HepG2 (cell line): Measurements from ENCODE around the gene THRAP3. TPM values are rescaled to one million over a fixed set of nuclear protein-coding genes. Genes with fewer than 3 reads are reported as not detected.

Experiments
- CREB1 ChIP-seq, 2 experiments: fragments of 450-650 bp in 1 of 2; IDR thresholded peaks; 2 replicates each; pipeline ENCODE4 v1.6.1; 2016 to 2017; ENCODE audit warnings: control low read depth in 1 of 2, mild to moderate bottlenecking in 1 of 2, missing compliant biosample characterization in 1 of 2, missing genetic modification characterization in 1 of 2
- ESRRA ChIP-seq: sonication (generic); formaldehyde crosslinking; IDR thresholded peaks from 2 replicates; pipeline ENCODE4 v1.5.1; 2020; ENCODE audit warnings: mild to moderate bottlenecking, low read depth, missing genetic modification reagents
- GTF2F1 ChIP-seq: fragments of 150-350 bp; IDR thresholded peaks from 2 replicates; pipeline ENCODE4 v1.6.1; 2014; ENCODE audit warnings: low read length
- HOMEZ ChIP-seq: IDR thresholded peaks from 2 replicates; pipeline ENCODE4 v1.6.1; 2016; ENCODE audit warnings: low read depth
- IRX3 ChIP-seq: sonication (generic); formaldehyde crosslinking; IDR thresholded peaks from 2 replicates; pipeline ENCODE4 v1.8.1; 2023; ENCODE audit warnings: mild to moderate bottlenecking, low read depth, missing genetic modification reagents, borderline replicate concordance
- MAFF ChIP-seq: IDR thresholded peaks from 2 replicates; pipeline ENCODE4 v1.6.1; 2011; ENCODE audit warnings: low read depth, low read length, improper control_type of control experiment
- MTA3 ChIP-seq: sonication (generic); formaldehyde crosslinking; IDR thresholded peaks from 2 replicates; pipeline ENCODE4 v1.4.0; 2020; ENCODE audit warnings: missing genetic modification reagents
- PBX2 ChIP-seq: IDR thresholded peaks from 2 replicates; pipeline ENCODE4 v1.6.1; 2016; ENCODE audit warnings: control low read depth
- SATB2 ChIP-seq: sonication (generic); formaldehyde crosslinking; IDR thresholded peaks from 2 replicates; pipeline ENCODE4 v1.5.0; 2020; ENCODE audit warnings: missing genetic modification reagents
- SIN3A ChIP-seq: IDR thresholded peaks from 2 replicates; pipeline ENCODE4 v1.6.1; 2011; ENCODE audit warnings: low read depth, mild to moderate bottlenecking, control low read depth, low read length, borderline replicate concordance
- SMAD9 ChIP-seq: sonication (generic); formaldehyde crosslinking; IDR thresholded peaks from 2 replicates; pipeline ENCODE4 v1.5.1; 2020; ENCODE audit warnings: mild to moderate bottlenecking, missing genetic modification reagents
- YEATS4 ChIP-seq: sonication (generic); formaldehyde crosslinking; IDR thresholded peaks from 2 replicates; pipeline ENCODE4 v1.4.0; 2020; ENCODE audit warnings: missing genetic modification reagents, borderline replicate concordance
- ZBTB42 ChIP-seq: sonication (generic); formaldehyde crosslinking; IDR thresholded peaks from 2 replicates; pipeline ENCODE4 v1.5.0; 2020; ENCODE audit warnings: mild to moderate bottlenecking, missing genetic modification reagents
- ZMAT5 ChIP-seq: sonication (generic); formaldehyde crosslinking; IDR thresholded peaks from 2 replicates; pipeline ENCODE4 v1.5.0; 2020; ENCODE audit warnings: mild to moderate bottlenecking, low read depth, missing genetic modification reagents, borderline replicate concordance
- ZMYM2 ChIP-seq: sonication (generic); formaldehyde crosslinking; IDR thresholded peaks from 2 replicates; pipeline ENCODE4 v1.8.0; 2022; ENCODE audit warnings: mild to moderate bottlenecking, missing genetic modification reagents
- ZNF234 ChIP-seq: sonication (generic); formaldehyde crosslinking; conservative IDR thresholded peaks from 2 replicates; pipeline ENCODE4 v1.5.1; 2020; ENCODE audit warnings: mild to moderate bottlenecking, missing genetic modification reagents
- ZNF253 ChIP-seq: sonication (generic); formaldehyde crosslinking; IDR thresholded peaks from 2 replicates; pipeline ENCODE4 v1.8.0; 2022; ENCODE audit warnings: mild to moderate bottlenecking, missing genetic modification reagents, borderline replicate concordance
- ZNF33B ChIP-seq: sonication (generic); formaldehyde crosslinking; IDR thresholded peaks from 2 replicates; pipeline ENCODE4 v1.5.1; 2020; ENCODE audit warnings: mild to moderate bottlenecking, missing genetic modification reagents
- ZNF343 ChIP-seq: sonication (generic); formaldehyde crosslinking; IDR thresholded peaks from 2 replicates; pipeline ENCODE4 v1.4.0; 2020; ENCODE audit warnings: mild to moderate bottlenecking, missing genetic modification reagents
- ZNF362 ChIP-seq: sonication (generic); formaldehyde crosslinking; IDR thresholded peaks from 2 replicates; pipeline ENCODE4 v1.4.0; 2020; ENCODE audit warnings: missing genetic modification reagents, mild to moderate bottlenecking, borderline replicate concordance
- ZNF562 ChIP-seq: sonication (generic); formaldehyde crosslinking; IDR thresholded peaks from 2 replicates; pipeline ENCODE4 v1.8.0; 2022; ENCODE audit warnings: missing genetic modification reagents, borderline replicate concordance
- ZNF576 ChIP-seq: sonication (generic); formaldehyde crosslinking; IDR thresholded peaks from 2 replicates; pipeline ENCODE4 v1.4.0; 2020; ENCODE audit warnings: mild to moderate bottlenecking, missing genetic modification reagents
- ZNF614 ChIP-seq: IDR thresholded peaks from 2 replicates; pipeline ENCODE4 v1.6.1; 2018; ENCODE audit warnings: missing biosample characterization, missing genetic modification reagents, inconsistent platforms, borderline replicate concordance
- ZNF761 ChIP-seq: sonication (generic); formaldehyde crosslinking; conservative IDR thresholded peaks from 2 replicates; pipeline ENCODE4 v1.4.0; 2020; ENCODE audit warnings: mild to moderate bottlenecking, missing genetic modification reagents
- ZNF891 ChIP-seq: sonication (generic); formaldehyde crosslinking; IDR thresholded peaks from 2 replicates; pipeline ENCODE4 v1.5.0; 2020; ENCODE audit warnings: mild to moderate bottlenecking, missing genetic modification reagents
- polyA plus RNA-seq, 8 experiments: library from polyadenylated mRNA; depleted of rRNA in 3 of 8; stranded (reverse) in 7 of 8; unstranded in 1 of 8; fragments of >200 nt; fragmentation: Illumina TruSeq in 4 of 8; extraction: Trizol in 4 of 8; gene quantifications; 2 replicates each; pipeline versions ENCODE4 v1.2.1 to v1.2.3, GENCODE V29; 2011 to 2016; ENCODE audit warnings: low read depth in 4 of 8, missing spikeins in 1 of 8, mixed read lengths in 1 of 8; ENCODE audit not compliant: insufficient read depth in 1 of 8
- total RNA-seq, 5 experiments: library from RNA; depleted of rRNA; stranded (reverse); fragments of >200 nt; fragmentation: Illumina TruSeq; extraction: Trizol; gene quantifications; 2 replicates each; pipeline ENCODE4 v1.2.3, GENCODE V29; 2016; ENCODE audit warnings: low read depth in 1 of 5
- TF ChIP-seq, protein P1 (sequence below): IDR thresholded peaks from 2 replicates; pipeline ENCODE4 v1.6.1; 2016

The THRAP3 gene
- total and polyA plus RNA-seq, 2 of the 13 experiments (the other 11 are each of a cell fraction or from before 2014, with no cell fraction given): 45.0 to 92.6 TPM

DNA sequence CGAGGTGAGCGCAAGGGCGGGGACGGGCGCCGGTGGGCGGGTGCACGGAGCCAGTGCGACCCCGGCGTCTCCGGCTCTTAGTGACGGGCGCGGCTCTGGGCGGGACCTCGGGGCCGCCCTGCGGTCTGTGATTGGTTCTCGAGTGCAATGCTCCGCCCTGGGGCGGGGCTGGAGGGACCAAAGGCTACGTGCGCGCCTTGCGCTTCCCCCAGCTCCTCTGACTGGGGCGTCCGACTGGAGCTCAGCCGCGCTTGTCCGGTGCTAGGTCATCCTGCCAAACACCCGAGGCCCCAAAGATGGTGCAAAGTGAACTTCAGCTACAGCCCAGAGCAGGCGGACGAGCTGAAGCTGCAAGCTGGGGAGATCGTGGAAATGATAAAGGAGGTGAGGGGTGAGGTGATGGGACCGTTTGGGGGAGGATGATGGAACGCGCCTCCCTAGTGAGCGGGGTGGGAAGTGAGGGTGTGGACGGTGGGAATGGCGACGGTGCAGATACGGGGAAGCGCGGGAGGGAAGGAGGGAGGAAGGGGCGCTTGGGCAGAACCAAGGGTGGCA is 82.7 kb downstream of the THRAP3 start (continued):
- TF ChIP-seq IRX3 (CRISPR knock-in tag) (no peak), ZNF362 (CRISPR knock-in tag) (no peak), ZBTB42 (CRISPR knock-in tag) (no peak), ESRRA (0 out of 2 replicates have a peak, but pooled peaks have one; percentile 38), ZNF234 (no peak), ZMAT5 (CRISPR knock-in tag) (no peak), ZNF761 (no peak), SATB2 (no peak), ZMYM2 (no peak), SIN3A (peak; percentile 85; the same call in 1 of the 2 replicates), SMAD9 (no peak), ZNF343 (CRISPR knock-in tag) (peak; percentile 73; the same call in 1 of the 2 replicates), YEATS4 (CRISPR knock-in tag) (no peak; the same call in 1 of the 2 replicates), HOMEZ (CRISPR knock-in tag) (no peak), ZNF891 (CRISPR knock-in tag) (0 out of 2 replicates have a peak, but pooled peaks have one; percentile 10), ZNF253 (CRISPR knock-in tag) (no peak), MTA3 (no peak), ZNF576 (CRISPR knock-in tag) (no peak), GTF2F1 (no peak), CREB1 (IDR thresholded peaks at IDR 0.05) (peak; percentile 44), CREB1 (CRISPR knock-in tag; IDR thresholded peaks at IDR 0.05) (no peak), ZNF33B (CRISPR knock-in tag) (no peak), PBX2 (CRISPR knock-in tag) (no peak), ZNF614 (CRISPR knock-in tag) (0 out of 2 replicates have a peak, but pooled peaks have one; percentile 65), MAFF (no peak), ZNF562 (no peak)
- TF ChIP-seq, protein P1, sequence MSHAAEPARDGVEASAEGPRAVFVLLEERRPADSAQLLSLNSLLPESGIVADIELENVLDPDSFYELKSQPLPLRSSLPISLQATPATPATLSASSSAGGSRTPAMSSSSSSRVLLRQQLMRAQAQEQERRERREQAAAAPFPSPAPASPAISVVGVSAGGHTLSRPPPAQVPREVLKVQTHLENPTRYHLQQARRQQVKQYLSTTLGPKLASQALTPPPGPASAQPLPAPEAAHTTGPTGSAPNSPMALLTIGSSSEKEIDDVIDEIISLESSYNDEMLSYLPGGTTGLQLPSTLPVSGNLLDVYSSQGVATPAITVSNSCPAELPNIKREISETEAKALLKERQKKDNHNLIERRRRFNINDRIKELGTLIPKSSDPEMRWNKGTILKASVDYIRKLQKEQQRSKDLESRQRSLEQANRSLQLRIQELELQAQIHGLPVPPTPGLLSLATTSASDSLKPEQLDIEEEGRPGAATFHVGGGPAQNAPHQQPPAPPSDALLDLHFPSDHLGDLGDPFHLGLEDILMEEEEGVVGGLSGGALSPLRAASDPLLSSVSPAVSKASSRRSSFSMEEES: no peak
